Measurements from ENCODE around the gene GPR171. TPM values are rescaled to one million over a fixed set of nuclear protein-coding genes. Genes with fewer than 3 reads are reported as not detected.
"Not testable (repeated sequence)": the region's sequence is repeated elsewhere in the genome, so short reads cannot be mapped to it uniquely, and the experiment has no call there.

GPR171 gene
- total RNA-seq, 2 donors from 2014 or later: 31.2 to 113 TPM

DNA sequence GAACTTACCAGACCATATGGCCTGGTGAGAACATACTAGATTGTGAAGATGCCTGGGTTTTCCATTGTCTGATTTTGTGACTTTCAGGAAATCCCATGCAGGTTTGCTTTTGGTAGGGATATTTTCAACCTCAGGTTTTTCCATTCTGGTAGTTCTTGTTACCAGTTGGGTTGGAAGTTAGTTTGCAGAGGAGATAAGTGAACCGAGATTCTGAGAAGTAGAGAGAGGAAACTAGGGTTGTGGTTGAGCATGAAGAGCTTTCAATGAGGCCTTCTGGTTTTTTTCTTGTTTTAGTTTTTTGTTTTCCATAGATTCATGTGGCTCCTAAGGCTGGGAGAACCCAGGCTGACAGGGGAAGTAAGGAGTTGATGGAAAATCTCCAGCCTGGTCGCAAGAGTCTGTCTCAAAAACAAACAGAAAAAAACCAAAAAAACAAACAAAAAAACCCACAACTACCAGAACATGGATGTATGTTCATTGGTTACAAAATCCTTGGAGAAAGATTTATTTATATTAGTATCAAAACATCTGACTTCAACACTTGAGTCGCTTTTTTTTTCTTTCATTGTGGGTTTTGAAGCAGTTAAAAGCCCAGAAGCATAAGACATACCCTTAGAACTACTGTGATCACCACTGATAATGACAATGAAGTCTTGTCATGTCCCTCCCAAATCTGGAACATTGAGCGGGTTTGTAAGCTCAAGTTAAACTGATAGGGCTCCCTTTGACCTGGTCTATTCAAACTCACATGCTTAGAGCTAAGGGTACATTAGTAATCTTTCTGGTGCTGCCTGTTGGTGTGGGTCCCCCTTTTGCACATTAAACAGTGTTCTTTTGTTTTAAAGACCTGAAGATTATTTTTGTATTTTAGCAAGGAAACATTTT is 3.2 kb downstream of the GPR171 start:
- H3K9me3 Mint-ChIP-seq: peaks cover 0 to 7% of the 10 kb centered on the region in 2 donors
- no peak for DNase-seq (ENCODE audit: low spot score in 2 of 2)
- peak in 1 of 2 donors; percentile 13 for ATAC-seq
- peaks cover 35 to 55% of the 10 kb centered on the region in 2 donors for H3K36me3 Mint-ChIP-seq
- peak overlapping the region; percentile 93 to 99 for H3K27ac Mint-ChIP-seq

- ATAC-seq (no peak), DNase-seq (ENCODE audit: low spot score in 2 of 2) (no peak)
- Mint-ChIP-seq H3K36me3 (peaks cover 35 to 64% of the 10 kb centered on the region in 2 donors), H3K9me3 (peaks cover 5 to 7% of the 10 kb centered on the region in 2 donors), H3K27ac (peak overlapping the region; percentile 93 to 99)
Observed at GRCh38 chr3:151198849-151199248, 4.2 kb downstream of the GPR171 start.

DNA sequence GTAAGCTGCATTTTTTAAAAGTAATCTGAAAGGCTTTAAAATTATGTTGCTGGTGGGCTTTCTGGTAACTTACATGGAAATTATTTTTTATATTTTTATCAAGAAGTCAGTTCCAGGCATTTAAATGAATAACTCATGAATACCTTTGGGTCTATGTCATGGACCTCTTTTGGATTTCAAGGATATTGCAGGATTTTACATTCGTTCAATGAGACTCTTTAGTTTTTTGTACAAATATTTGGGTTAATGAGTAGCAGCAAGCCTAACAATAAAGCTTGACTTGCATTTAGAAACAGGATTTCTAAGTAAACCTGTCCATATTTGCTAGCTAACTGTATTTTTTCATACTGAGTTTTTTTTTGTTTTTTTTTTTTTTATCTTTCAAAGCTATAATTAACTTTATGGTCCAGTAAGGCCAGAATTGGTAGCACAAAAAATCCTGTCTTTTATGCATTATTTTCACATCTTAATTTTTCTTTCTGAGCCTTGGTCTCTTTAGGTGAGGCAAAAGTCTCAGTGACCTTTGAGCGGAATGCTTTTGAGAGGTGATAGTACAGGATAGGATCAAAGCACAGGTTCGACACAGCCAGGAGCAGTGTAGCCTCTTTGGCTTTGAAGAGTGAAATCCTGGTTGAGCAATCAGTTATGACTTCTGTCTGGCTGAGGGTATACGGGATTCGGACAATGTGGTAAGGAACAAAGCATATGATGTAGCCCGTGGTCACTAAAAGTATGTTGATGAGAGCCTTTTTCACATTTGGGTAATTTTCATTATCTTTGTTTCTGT is 4.8 kb downstream of the GPR171 start:
- DNase-seq (ENCODE audit: low spot score in 2 of 2): no peak
- Mint-ChIP-seq H3K9me3 (peaks cover 6 to 7% of the 10 kb centered on the region in 2 donors), H3K36me3 (peaks cover 35 to 68% of the 10 kb centered on the region in 2 donors), H3K27ac (peak overlapping the region; percentile 72 to 93)
- no peak for ATAC-seq

DNA sequence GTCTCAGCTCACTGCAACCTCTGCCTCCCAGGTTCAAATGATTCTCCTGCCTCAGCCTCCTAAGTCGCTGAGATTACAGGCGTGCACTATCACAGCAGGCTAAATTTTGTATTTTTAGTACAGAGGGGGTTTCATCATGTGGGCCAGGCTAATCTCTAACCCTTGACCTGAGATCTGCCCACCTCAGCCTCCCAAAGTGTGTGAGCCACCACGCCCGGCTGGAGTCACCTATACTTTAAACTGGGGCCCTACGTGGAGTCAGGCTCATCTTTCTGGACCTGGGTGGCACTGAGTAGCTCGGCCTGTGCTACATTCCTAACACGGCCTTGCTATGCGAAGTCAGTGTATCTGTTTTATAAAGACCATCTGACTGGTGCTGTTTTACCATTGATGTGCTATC is 5.8 kb downstream of the GPR171 start:
- no peak for DNase-seq (ENCODE audit: low spot score in 2 of 2)
- Mint-ChIP-seq H3K9me3 (peaks cover 7 to 10% of the 10 kb centered on the region in 2 donors), H3K36me3 (peaks cover 35 to 75% of the 10 kb centered on the region in 2 donors), H3K27ac (no peak overlapping the region)
- no peak for ATAC-seq

DNA sequence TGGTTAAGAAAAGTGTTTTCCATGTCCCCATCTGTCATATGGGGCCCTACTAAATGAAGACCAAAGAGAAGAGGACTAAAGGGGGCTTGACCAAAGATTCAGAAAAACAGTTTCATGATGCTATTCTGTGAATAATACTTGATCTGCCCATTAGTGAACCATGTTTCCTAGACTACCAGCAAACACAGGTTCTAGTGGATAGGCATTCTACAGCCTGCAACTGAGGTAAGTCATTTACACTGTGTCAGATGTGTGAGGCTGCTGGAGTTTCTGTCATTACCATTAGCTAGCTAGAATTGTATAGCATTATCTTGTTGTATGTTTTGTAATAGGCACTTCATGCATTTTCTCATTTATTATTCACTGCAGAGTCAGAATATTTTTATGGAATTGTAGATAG is 6.6 kb downstream of the GPR171 start:
- peak overlapping the region in 1 of 2 donors; percentile 23 for H3K27ac Mint-ChIP-seq
- peaks cover 7 to 10% of the 10 kb centered on the region in 2 donors for H3K9me3 Mint-ChIP-seq
- peaks cover 33 to 68% of the 10 kb centered on the region in 2 donors for H3K36me3 Mint-ChIP-seq
- no peak for DNase-seq (ENCODE audit: low spot score in 2 of 2)
- peak; percentile 21 to 43 for ATAC-seq

GRCh38 chr3:151195826-151196225 is 7.2 kb downstream of the GPR171 start:
- peaks cover 33 to 68% of the 10 kb centered on the region in 2 donors for H3K36me3 Mint-ChIP-seq
- ATAC-seq: no peak
- peaks cover 10 to 16% of the 10 kb centered on the region in 2 donors for H3K9me3 Mint-ChIP-seq
- DNase-seq (ENCODE audit: low spot score in 2 of 2): no peak
- peak overlapping the region; percentile 13 to 23 for H3K27ac Mint-ChIP-seq

DNA sequence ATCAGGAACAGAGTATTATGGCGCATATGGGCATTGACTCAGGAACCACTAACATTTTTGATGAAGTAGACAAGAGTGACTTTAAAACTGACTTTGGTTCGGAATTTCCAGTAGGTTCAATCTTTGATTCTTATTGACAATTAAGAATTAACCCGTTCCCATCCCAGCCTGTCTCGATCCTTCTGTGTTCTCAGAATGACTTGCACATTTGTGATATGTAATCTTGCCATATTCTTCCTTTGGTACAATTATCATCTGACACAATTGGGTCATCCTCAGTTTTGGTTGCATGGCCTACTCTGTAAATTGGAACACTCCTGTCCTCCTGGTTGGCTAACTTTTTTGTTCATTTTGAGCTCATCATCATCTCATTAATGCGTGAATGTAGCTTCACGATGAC is 10.5 kb downstream of the GPR171 start:
- DNase-seq (ENCODE audit: low spot score in 2 of 2): no peak
- H3K27ac Mint-ChIP-seq: no peak overlapping the region
- H3K9me3 Mint-ChIP-seq: peaks cover 5 to 16% of the 10 kb centered on the region in 2 donors
- H3K36me3 Mint-ChIP-seq: peaks cover 11 to 42% of the 10 kb centered on the region in 2 donors
- ATAC-seq: no peak

DNA sequence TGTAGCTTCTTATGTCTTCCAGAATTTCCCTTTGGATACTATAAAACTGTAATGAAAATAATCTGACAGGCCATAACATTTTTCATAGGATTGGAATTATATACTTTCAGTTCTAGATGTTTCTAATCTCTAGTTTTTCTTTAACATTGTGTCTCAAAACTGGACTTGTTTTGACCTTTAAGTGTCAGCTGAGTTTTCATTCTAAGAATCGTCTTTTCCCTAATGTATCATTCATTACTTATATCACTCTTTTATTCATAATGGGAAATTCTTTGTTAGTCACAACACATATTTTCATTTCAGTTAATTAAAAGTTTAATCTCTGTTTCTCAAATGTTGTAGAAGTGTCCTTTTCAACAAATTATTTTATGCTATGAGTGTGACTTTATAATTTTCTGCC is 11.9 kb downstream of the GPR171 start:
- Mint-ChIP-seq H3K9me3 (peaks cover 5 to 16% of the 10 kb centered on the region in 2 donors), H3K27ac (peak overlapping the region; percentile 92 to 99), H3K36me3 (peaks cover 11 to 34% of the 10 kb centered on the region in 2 donors)
- DNase-seq (ENCODE audit: low spot score in 2 of 2) (no peak), ATAC-seq (peak; percentile 76 to 78)

- Mint-ChIP-seq H3K27ac (peak overlapping the region; percentile 75), H3K9me3 (no peaks in the 10 kb centered on the region), H3K36me3 (peaks cover 4 to 9% of the 10 kb centered on the region in 2 donors)
- DNase-seq (ENCODE audit: low spot score in 2 of 2) (no peak), ATAC-seq (peak; percentile 56 to 73)
Observed at GRCh38 chr3:151183265-151183671, 19.7 kb downstream of the GPR171 start.

- DNase-seq (ENCODE audit: low spot score in 2 of 2): no peak
- H3K27ac Mint-ChIP-seq: peak overlapping the region in 1 of 2 donors; percentile 75
- peaks cover 4 to 9% of the 10 kb centered on the region in 2 donors for H3K36me3 Mint-ChIP-seq
- no peaks in the 10 kb centered on the region for H3K9me3 Mint-ChIP-seq
- no peak for ATAC-seq
Observed at GRCh38 chr3:151182349-151183079, 20.5 kb downstream of the GPR171 start.

- no peak for DNase-seq (ENCODE audit: low spot score in 2 of 2)
- peaks cover 0 to 4% of the 10 kb centered on the region in 2 donors for H3K36me3 Mint-ChIP-seq
- no peak for ATAC-seq
- H3K27ac Mint-ChIP-seq: no peak overlapping the region
- H3K9me3 Mint-ChIP-seq: no peaks in the 10 kb centered on the region
Observed at GRCh38 chr3:151178208-151178845, 24.7 kb downstream of the GPR171 start.

DNA sequence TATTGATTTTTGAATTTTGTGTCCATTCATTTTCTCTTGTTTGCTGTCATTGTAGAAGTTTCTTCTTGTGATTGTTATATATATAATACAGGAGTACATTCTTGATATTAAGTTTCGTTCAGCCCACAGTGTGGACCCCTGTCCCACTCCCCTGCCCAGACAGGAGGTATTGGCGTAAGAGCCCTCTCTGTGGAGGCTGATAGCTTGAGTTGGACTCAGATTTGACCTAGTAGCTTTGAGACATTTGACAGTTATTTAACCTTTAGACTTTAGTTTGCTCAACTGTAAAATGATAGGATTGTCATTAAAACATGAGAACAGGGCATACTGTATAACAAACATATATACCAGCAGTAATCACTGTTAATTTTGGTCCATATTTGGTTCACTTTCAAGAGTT is 27.1 kb downstream of the GPR171 start:
- peaks cover 0 to 4% of the 10 kb centered on the region in 2 donors for H3K36me3 Mint-ChIP-seq
- ATAC-seq (no peak), DNase-seq (ENCODE audit: low spot score in 2 of 2) (no peak)
- H3K9me3 Mint-ChIP-seq: no peaks in the 10 kb centered on the region
- H3K27ac Mint-ChIP-seq: no peak overlapping the region

- Mint-ChIP-seq H3K36me3 (peaks cover 0 to 4% of the 10 kb centered on the region in 2 donors), H3K27ac (no peak overlapping the region), H3K9me3 (no peaks in the 10 kb centered on the region)
- DNase-seq (ENCODE audit: low spot score in 2 of 2): no peak
- ATAC-seq: no peak
Observed at GRCh38 chr3:151174351-151174750, 28.7 kb downstream of the GPR171 start.

DNA sequence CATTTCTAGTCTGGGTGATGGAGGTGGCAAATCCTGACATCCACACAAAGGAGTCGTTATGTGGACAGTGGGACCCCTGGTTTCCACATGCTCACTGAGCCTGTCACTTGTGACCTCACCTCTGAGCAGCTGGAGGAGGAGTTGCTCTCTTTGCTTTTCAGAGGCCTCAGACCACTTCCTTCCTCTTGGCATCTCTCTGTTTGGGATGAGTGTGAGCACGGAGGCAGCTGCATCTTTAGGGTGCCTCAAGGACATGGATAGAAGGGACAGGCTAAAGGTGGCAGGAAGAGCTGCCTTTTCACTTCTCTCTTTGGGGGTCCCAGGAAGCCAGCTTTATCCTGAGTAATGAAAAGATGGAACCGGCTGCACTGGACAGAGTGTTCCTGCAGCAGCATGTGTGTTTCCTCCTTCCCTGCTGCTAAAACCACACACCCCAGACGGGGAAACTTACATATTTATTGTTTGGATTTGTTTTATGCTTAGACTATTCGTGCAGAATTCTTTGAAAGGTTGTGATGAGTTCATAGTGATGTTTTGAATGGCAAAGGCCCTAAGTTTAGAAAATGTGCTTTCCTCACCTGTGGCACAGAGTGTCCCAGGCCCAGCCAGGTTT is 31.8 kb downstream of the GPR171 start:
- H3K9me3 Mint-ChIP-seq: no peaks in the 10 kb centered on the region
- peak overlapping the region; percentile 87 to 93 for H3K27ac Mint-ChIP-seq
- peak; percentile 81 for ATAC-seq

DNA sequence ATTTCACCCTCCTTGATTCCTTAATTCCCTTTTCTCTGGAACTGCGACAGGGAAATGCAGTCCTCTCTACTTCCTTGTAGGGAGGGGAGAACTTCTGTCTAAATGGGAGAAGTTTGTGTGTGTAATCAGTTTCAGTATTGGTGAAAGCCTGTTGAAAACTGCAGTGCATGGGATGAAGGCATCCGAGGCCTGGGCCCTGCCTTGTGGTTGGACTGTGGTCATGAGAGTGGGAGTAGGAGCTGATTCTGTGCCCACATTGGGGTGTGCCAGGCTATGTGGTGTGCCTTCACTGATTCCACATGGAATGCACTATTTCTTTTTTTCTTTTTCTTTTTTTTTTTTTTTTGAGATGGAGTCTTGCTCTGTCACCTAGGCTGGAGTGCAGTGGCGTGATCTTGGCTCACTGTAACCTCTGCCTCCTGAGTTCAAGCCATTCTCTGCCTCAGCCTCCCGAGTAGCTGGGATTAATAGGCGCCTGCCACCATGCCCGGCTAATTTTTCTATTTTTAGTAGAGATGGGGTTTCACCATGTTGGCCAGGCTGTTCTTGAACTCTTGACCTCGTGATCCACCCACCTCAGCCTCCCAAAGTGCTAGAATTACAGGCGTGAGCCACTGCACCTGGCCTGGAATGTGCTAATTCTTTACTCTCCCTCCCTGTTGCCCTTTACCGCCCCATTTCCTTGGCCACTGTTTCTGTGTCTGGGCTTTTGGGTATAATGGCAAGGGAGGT is 32.9 kb downstream of the GPR171 start:
- peak overlapping the region; percentile 87 to 93 for H3K27ac Mint-ChIP-seq
- H3K36me3 Mint-ChIP-seq, H3K9me3 Mint-ChIP-seq: not testable (repeated sequence)
- ATAC-seq (peak; percentile 49 to 71), DNase-seq (ENCODE audit: low spot score in 2 of 2) (peak; percentile 40 to 62)

More for the DNA sequence above, 31.8 kb downstream of the GPR171 start:
- peaks cover 0 to 4% of the 10 kb centered on the region in 2 donors for H3K36me3 Mint-ChIP-seq
- peak in 1 of 2 donors; percentile 34 for DNase-seq (ENCODE audit: low spot score in 2 of 2)
